HepG2 (cell line): ENCODE measurements around the gene TBC1D1. TPM values are rescaled to one million over a fixed set of nuclear protein-coding genes. Genes with fewer than 3 reads are reported as not detected.

Experiments
- ATAC-seq: fragments of 200-7000 bp; cut with Tn5 transposase; 3 replicates; pipeline ENCODE4 v1.9.1; 2020; ENCODE audit warnings: mild to moderate bottlenecking, moderate library complexity
- BruUV-seq: library from RNA; stranded (reverse); fragments of 400-500 nt; replicated peaks from 2 replicates; lab custom pipeline; 2021; lab: Mats Ljungman, UMichigan
- CTCF ChIA-PET: fragments of 300-600 bp; formaldehyde crosslinking; extraction: SDS; loops from one replicate; lab custom pipeline; 2021; ENCODE audit warnings: low total read pairs, inconsistent platforms, low intra/inter-chr PET ratio; lab: Yijun Ruan, JAX
- POLR2A ChIA-PET: fragments of 350-600 bp; sonication (Branson Sonifier 250); formaldehyde crosslinking; loops from one replicate; lab custom pipeline; 2020; ENCODE audit warnings: antibody characterized with exemption, inconsistent platforms; lab: Yijun Ruan, JAX
- DNase-seq: peaks from one replicate; pipeline ENCODE4 v3.0.0-alpha.2; 2015; ENCODE audit warnings: low spot score
- FAIRE-seq: peaks from 3 replicates; lab custom pipeline; 2011; peaks lifted over from hg19 to GRCh38; lab: Jason Lieb, UNC
- H2AFZ ChIP-seq: one replicate; pipeline ENCODE4 v1.6.1; 2011; ENCODE audit warnings: low read length, inconsistent platforms
- H3K27ac ChIP-seq: fragments of 300-600 bp; 3 replicates; pipeline ENCODE4 v1.8.0; 2011; ENCODE audit warnings: mixed run types, mild to moderate bottlenecking, mixed read lengths, low read length, inconsistent platforms; ENCODE audit not compliant: insufficient read depth; ENCODE audit errors: extremely low read length
- H3K27me3 ChIP-seq, 2 experiments: fragments of 200-600 bp in 1 of 2; 2 replicates in 1 of 2; 3 replicates in 1 of 2; pipeline versions ENCODE4 v1.6.0 to v1.8.0; 2011; ENCODE audit warnings: low read length in 2 of 2, mild to moderate bottlenecking in 2 of 2, moderate library complexity in 2 of 2, inconsistent platforms in 1 of 2; ENCODE audit not compliant: insufficient read depth in 2 of 2, control insufficient read depth in 1 of 2
- H3K36me3 ChIP-seq, 2 experiments: fragments of 200-600 bp in 1 of 2; replicated peaks in 1 of 2; 2 replicates in 1 of 2; 3 replicates in 1 of 2; pipeline versions ENCODE4 v1.5.1 to v1.8.0; 2011; ENCODE audit warnings: low read length in 2 of 2, inconsistent platforms in 1 of 2; ENCODE audit not compliant: insufficient read depth in 2 of 2, control insufficient read depth in 1 of 2
- H3K4me1 ChIP-seq: 2 replicates; pipeline ENCODE4 v1.5.1; 2012; ENCODE audit warnings: low read length, inconsistent platforms; ENCODE audit not compliant: insufficient read depth
- H3K4me2 ChIP-seq: 2 replicates; pipeline ENCODE4 v1.6.0; 2011; ENCODE audit warnings: low read depth, low read length, inconsistent platforms
- H3K4me3 ChIP-seq, 3 experiments: fragments of 200-600 bp in 1 of 3; sonication (generic), shearing (Covaris generic) in 1 of 3; replicated peaks in 1 of 3; 2 replicates each; pipeline ENCODE4 v1.5.1; 2011 to 2016; ENCODE audit warnings: low read length in 3 of 3, inconsistent platforms in 2 of 3, low read depth in 2 of 3, mild to moderate bottlenecking in 2 of 3, control low read depth in 1 of 3, mixed read lengths in 1 of 3; ENCODE audit not compliant: insufficient read depth in 1 of 3
- H3K79me2 ChIP-seq: one replicate; pipeline ENCODE4 v1.6.1; 2011; ENCODE audit warnings: low read length, inconsistent platforms; ENCODE audit not compliant: insufficient read depth
- H3K9ac ChIP-seq: 2 replicates; pipeline ENCODE4 v1.6.0; 2011; ENCODE audit warnings: mild to moderate bottlenecking, low read depth, low read length, inconsistent platforms; ENCODE audit not compliant: insufficient read depth
- H3K9me3 ChIP-seq: 2 replicates; pipeline ENCODE4 v1.5.1; 2012; ENCODE audit warnings: mild to moderate bottlenecking, low read length
- H4K20me1 ChIP-seq: 2 replicates; pipeline ENCODE4 v1.6.0; 2011; ENCODE audit warnings: inconsistent platforms, mild to moderate bottlenecking, low read length, moderate library complexity; ENCODE audit not compliant: insufficient read depth
- REST ChIP-seq, 2 experiments: IDR thresholded peaks; 2 replicates each; pipeline ENCODE4 v1.6.1; 2011 to 2012; ENCODE audit warnings: low read length in 2 of 2, borderline replicate concordance in 1 of 2, low read depth in 1 of 2, mild to moderate bottlenecking in 1 of 2, moderate library complexity in 1 of 2
- TOE1 ChIP-seq: sonication (generic); formaldehyde crosslinking; IDR thresholded peaks from 2 replicates; pipeline ENCODE4 v1.4.0; 2020; ENCODE audit warnings: mild to moderate bottlenecking, missing genetic modification reagents
- XBP1 ChIP-seq: sonication (generic); formaldehyde crosslinking; IDR thresholded peaks from 2 replicates; pipeline ENCODE4 v1.5.0; 2020; ENCODE audit warnings: missing genetic modification reagents
- WGBS: methylation state at CpG from one replicate; pipeline ENCODE4 v1.1.6; 2017; ENCODE audit warnings: low lambda C conversion rate; 5-methylcytosine and 5-hydroxymethylcytosine counted together
- in situ Hi-C: cut with HindIII; loops from 2 replicates; pipeline ENCODE4 v1.10.0; 2017; ENCODE audit warnings: low pct_unique_long_range_greater_than_20kb; ENCODE audit not compliant: extremely low pct_ligation_motif_present
- intact Hi-C: fragments of 100-400 bp; cut with micrococcal nuclease; formaldehyde crosslinking; loops from one replicate; pipeline ENCODE4 v1.10.0; 2022; ENCODE audit not compliant: unreplicated experiment
- polyA plus RNA-seq, 8 experiments: library from polyadenylated mRNA; depleted of rRNA in 3 of 8; stranded (reverse) in 7 of 8; unstranded in 1 of 8; fragments of >200 nt; fragmentation: Illumina TruSeq in 4 of 8; extraction: Trizol in 4 of 8; gene quantifications; 2 replicates each; pipeline versions ENCODE4 v1.2.1 to v1.2.3, GENCODE V29; 2011 to 2016; ENCODE audit warnings: low read depth in 4 of 8, missing spikeins in 1 of 8, mixed read lengths in 1 of 8; ENCODE audit not compliant: insufficient read depth in 1 of 8
- total RNA-seq, 5 experiments: library from RNA; depleted of rRNA; stranded (reverse); fragments of >200 nt; fragmentation: Illumina TruSeq; extraction: Trizol; gene quantifications; 2 replicates each; pipeline ENCODE4 v1.2.3, GENCODE V29; 2016; ENCODE audit warnings: low read depth in 1 of 5
- TF ChIP-seq, protein P1 (sequence below): sonication (generic); formaldehyde crosslinking; IDR thresholded peaks from 2 replicates; pipeline ENCODE4 v1.4.0; 2020; ENCODE audit warnings: mild to moderate bottlenecking, missing genetic modification reagents
- TF ChIP-seq, protein P2 (sequence below): sonication (generic); formaldehyde crosslinking; IDR thresholded peaks from 2 replicates; pipeline ENCODE4 v1.4.0; 2020; ENCODE audit warnings: missing genetic modification reagents, borderline replicate concordance

TBC1D1 gene
- total and polyA plus RNA-seq, 2 of the 13 experiments (the other 11 are each of a cell fraction or from before 2014, with no cell fraction given): 37.3 to 62.8 TPM

DNA sequence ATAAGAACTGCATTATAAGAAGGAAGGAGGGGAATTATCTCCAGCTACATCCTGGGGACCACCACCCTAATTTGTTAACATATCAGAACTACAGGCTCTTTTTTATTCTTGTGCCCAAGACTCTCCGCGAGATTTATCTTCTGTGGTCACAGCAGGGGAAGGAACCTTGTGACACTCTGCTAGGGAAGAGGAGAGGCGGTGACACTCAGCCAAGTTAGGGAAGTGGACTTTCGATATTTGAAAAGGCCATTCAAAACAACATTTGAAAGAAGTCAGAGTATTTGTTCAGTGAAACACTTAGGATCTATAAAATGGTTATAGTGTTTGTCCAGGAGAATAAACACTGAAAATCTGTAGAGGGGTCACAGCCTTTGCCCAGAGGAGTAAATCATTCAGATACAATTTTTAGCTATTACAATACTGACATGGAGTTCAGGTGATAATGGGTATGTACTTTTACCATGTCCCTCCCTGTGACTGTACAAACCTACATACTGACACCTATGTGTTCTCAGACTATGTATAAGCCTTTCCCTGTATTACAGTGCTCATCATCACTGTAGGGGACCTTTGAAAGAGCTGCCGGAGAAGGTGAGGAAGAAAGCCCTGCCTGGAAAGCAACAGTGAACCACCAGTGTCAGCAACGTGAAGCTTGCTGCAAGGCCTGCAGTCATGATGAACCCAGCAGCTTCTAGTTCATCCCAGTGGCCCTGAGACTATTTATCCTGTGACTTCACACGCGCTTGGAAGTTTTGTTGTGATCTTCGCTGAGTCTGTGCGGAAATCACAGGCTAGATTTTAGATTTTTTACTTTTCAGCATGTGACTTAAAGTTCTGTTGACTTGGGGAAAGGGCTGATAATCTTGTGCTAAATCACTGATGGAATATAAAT is 60.8 kb downstream of the TBC1D1 start (continued):
- TF ChIP-seq REST (IDR thresholded peaks at IDR 0.05; ENCODE audit: borderline replicate concordance in 1 of 2, low read depth in 1 of 2, low read length in 2 of 2): no peak

GRCh38 chr4:37953156-37953555 is 62.3 kb downstream of the TBC1D1 start:
- H3K79me2 ChIP-seq: no peaks in the 10 kb centered on the region
- intact Hi-C loops (no loop called here), in situ Hi-C loops (no loop called here)
- FAIRE-seq (no peak), ATAC-seq (no peak), DNase-seq (no peak)
- POLR2A ChIA-PET: no interaction called here
- H2AFZ ChIP-seq: no peak overlapping the region
- 0% methylated on average over 1 of the region's 1 CpG for WGBS
- no TSS peak for BruUV-seq
- no peaks in the 10 kb centered on the region for H3K9me3 ChIP-seq
- no peak overlapping the region for H3K27ac ChIP-seq
- H3K4me2 ChIP-seq: no peak overlapping the region
- H3K4me3 ChIP-seq: no peak overlapping the region
- no peak overlapping the region for H3K9ac ChIP-seq
- peaks cover 42% of the 10 kb centered on the region for H3K4me1 ChIP-seq
- no peaks in the 10 kb centered on the region for H4K20me1 ChIP-seq
- H3K36me3 ChIP-seq: no peaks in the 10 kb centered on the region
- no peaks in the 10 kb centered on the region; a peak in 1 of 5 replicates for H3K27me3 ChIP-seq
- CTCF ChIA-PET: no interaction called here
- TF ChIP-seq, protein P1, sequence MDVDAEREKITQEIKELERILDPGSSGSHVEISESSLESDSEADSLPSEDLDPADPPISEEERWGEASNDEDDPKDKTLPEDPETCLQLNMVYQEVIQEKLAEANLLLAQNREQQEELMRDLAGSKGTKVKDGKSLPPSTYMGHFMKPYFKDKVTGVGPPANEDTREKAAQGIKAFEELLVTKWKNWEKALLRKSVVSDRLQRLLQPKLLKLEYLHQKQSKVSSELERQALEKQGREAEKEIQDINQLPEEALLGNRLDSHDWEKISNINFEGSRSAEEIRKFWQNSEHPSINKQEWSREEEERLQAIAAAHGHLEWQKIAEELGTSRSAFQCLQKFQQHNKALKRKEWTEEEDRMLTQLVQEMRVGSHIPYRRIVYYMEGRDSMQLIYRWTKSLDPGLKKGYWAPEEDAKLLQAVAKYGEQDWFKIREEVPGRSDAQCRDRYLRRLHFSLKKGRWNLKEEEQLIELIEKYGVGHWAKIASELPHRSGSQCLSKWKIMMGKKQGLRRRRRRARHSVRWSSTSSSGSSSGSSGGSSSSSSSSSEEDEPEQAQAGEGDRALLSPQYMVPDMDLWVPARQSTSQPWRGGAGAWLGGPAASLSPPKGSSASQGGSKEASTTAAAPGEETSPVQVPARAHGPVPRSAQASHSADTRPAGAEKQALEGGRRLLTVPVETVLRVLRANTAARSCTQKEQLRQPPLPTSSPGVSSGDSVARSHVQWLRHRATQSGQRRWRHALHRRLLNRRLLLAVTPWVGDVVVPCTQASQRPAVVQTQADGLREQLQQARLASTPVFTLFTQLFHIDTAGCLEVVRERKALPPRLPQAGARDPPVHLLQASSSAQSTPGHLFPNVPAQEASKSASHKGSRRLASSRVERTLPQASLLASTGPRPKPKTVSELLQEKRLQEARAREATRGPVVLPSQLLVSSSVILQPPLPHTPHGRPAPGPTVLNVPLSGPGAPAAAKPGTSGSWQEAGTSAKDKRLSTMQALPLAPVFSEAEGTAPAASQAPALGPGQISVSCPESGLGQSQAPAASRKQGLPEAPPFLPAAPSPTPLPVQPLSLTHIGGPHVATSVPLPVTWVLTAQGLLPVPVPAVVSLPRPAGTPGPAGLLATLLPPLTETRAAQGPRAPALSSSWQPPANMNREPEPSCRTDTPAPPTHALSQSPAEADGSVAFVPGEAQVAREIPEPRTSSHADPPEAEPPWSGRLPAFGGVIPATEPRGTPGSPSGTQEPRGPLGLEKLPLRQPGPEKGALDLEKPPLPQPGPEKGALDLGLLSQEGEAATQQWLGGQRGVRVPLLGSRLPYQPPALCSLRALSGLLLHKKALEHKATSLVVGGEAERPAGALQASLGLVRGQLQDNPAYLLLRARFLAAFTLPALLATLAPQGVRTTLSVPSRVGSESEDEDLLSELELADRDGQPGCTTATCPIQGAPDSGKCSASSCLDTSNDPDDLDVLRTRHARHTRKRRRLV (CRISPR knock-in tag): no peak
- TF ChIP-seq, protein P2, sequence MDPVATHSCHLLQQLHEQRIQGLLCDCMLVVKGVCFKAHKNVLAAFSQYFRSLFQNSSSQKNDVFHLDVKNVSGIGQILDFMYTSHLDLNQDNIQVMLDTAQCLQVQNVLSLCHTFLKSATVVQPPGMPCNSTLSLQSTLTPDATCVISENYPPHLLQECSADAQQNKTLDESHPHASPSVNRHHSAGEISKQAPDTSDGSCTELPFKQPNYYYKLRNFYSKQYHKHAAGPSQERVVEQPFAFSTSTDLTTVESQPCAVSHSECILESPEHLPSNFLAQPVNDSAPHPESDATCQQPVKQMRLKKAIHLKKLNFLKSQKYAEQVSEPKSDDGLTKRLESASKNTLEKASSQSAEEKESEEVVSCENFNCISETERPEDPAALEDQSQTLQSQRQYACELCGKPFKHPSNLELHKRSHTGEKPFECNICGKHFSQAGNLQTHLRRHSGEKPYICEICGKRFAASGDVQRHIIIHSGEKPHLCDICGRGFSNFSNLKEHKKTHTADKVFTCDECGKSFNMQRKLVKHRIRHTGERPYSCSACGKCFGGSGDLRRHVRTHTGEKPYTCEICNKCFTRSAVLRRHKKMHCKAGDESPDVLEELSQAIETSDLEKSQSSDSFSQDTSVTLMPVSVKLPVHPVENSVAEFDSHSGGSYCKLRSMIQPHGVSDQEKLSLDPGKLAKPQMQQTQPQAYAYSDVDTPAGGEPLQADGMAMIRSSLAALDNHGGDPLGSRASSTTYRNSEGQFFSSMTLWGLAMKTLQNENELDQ (CRISPR knock-in tag): no peak
- TF ChIP-seq XBP1 (CRISPR knock-in tag) (no peak), TOE1 (no peak)
